Left lung (tissue), 10 donors: Measurements from ENCODE around the gene TGFBR3L. TPM values are rescaled to one million over a fixed set of nuclear protein-coding genes. Genes with fewer than 3 reads are reported as not detected.
"Not testable (repeated sequence)": the region's sequence is repeated elsewhere in the genome, so short reads cannot be mapped to it uniquely, and the experiment has no call there.

Experiments used
- ATAC-seq: fragments of 200-7000 bp; cut with Tn5 transposase; one replicate; pipeline ENCODE4 v1.9.1; 2020; ENCODE audit warnings: moderate library complexity
- DNase-seq, 4 donors: peaks; one replicate each; pipeline ENCODE4 v3.0.0-alpha.2; 2013 to 2020
- H3K27ac ChIP-seq, 2 donors: fragments of 200-600 bp; sonication (generic) in 1 of 2; one replicate each; pipeline versions ENCODE4 v1.5.0 to v1.8.0; 2020 to 2021
- H3K27me3 ChIP-seq, 2 donors: fragments of 200-600 bp; sonication (generic) in 1 of 2; one replicate each; pipeline versions ENCODE4 v1.5.0 to v1.8.0; 2020 to 2021
- H3K36me3 ChIP-seq, 2 donors: fragments of 200-600 bp; sonication (generic) in 1 of 2; one replicate each; pipeline versions ENCODE4 v1.5.0 to v1.8.0; 2020 to 2021
- H3K4me1 ChIP-seq, 2 donors: fragments of 200-600 bp; one replicate each; pipeline ENCODE4 v1.8.0; 2021
- H3K4me3 ChIP-seq, 2 donors: fragments of 200-600 bp; sonication (generic) in 1 of 2; one replicate each; pipeline versions ENCODE4 v1.5.0 to v1.8.0; 2020 to 2021; ENCODE audit warnings: mild to moderate bottlenecking in 1 of 2
- H3K9me3 ChIP-seq, 2 donors: fragments of 200-600 bp; sonication (generic) in 1 of 2; one replicate each; pipeline versions ENCODE4 v1.5.0 to v1.8.0; 2020 to 2021
- intact Hi-C, 2 donors: fragments of 100-400 bp; cut with DNase I; formaldehyde crosslinking; loops; one replicate each; pipeline versions ENCODE4 v1.11.2 to v1.14.2; 2022
- polyA plus RNA-seq, 6 donors: library from polyadenylated mRNA; unstranded; fragments of 120-200 nt; gene quantifications; one replicate each; pipeline ENCODE4 v1.2.1, GENCODE V29; 2013; ENCODE audit not compliant: insufficient read length in 6 of 6
- total RNA-seq, 2 donors: library from RNA; stranded (reverse); fragmentation: NEBNext Ultra II Directional; extraction: Animal tissue kit (Norgen Biotek cat#: 25700); gene quantifications; one replicate each; pipeline ENCODE4 v1.2.1, GENCODE V29; 2021
- TF ChIP-seq, protein P1 (sequence below), 2 donors: fragments of 200-600 bp; sonication (generic) in 1 of 2; IDR thresholded peaks; one replicate each; pipeline versions ENCODE4 v1.5.0 to v1.8.0; 2021; ENCODE audit warnings: antibody characterized with exemption in 2 of 2
- donor health status: DM: no; HTN: yes; CAD: no.
- donor health status: DM: no; HTN: no; CAD: no.

TGFBR3L gene
- total and polyA plus RNA-seq, 8 donors, result 0.11 to 0.55 (median 0.24) TPM; not detected in 2

DNA sequence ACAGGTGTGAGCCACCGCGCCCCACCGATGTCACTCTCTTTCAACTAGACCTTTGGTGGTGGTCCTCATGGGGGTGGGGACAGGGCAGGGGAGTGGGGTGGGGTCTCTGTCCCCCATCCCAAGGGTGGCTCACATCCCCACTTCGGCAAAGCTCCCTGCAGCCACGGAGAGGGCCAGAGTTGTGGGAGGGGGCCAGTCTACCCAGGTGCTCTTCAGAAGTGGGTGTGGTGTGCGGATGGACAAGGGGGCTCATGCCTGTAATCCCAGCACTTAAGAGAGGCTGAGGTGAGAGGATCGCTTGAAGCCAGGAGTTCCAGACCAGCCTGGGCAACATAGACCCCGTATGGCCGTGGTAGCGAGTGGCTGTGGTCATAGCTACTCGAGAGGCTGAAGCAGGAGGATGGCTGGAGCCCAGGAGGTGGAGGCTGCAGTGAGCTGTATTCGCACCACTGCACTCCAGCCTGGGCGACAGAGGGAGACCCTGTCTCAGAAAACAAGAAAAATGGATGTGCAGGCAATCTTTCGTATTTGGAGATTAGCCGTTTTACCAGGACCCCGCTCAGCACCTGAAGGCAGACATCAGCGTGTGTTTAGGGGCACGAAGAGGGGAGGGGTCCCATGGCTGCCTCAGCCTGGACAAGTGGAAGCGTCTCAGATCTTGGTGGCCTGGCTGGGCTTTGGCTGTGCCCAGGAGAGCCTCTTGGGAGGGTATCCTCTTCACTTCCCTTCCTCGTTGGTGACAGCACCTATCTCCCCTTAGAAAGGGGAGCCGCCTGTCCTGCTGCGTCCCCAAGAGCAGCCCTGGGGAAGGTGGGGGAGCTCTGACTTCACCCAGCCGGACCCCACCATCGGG, 846 bp downstream of the TGFBR3L start:
- H3K36me3 ChIP-seq, result peaks cover 0 to 35% of the 10 kb centered on the region in 2 donors
- H3K4me3 ChIP-seq, result no peak overlapping the region
- peaks cover 42 to 62% of the 10 kb centered on the region in 2 donors for H3K27me3 ChIP-seq
- H3K4me1 ChIP-seq, result peaks cover 20 to 46% of the 10 kb centered on the region in 2 donors
- no peak for ATAC-seq
- intact Hi-C loops, result no loop called here
- H3K27ac ChIP-seq, result no peak overlapping the region
- DNase-seq, result no peak
- H3K9me3 ChIP-seq, result no peaks in the 10 kb centered on the region
- TF ChIP-seq, protein P1, sequence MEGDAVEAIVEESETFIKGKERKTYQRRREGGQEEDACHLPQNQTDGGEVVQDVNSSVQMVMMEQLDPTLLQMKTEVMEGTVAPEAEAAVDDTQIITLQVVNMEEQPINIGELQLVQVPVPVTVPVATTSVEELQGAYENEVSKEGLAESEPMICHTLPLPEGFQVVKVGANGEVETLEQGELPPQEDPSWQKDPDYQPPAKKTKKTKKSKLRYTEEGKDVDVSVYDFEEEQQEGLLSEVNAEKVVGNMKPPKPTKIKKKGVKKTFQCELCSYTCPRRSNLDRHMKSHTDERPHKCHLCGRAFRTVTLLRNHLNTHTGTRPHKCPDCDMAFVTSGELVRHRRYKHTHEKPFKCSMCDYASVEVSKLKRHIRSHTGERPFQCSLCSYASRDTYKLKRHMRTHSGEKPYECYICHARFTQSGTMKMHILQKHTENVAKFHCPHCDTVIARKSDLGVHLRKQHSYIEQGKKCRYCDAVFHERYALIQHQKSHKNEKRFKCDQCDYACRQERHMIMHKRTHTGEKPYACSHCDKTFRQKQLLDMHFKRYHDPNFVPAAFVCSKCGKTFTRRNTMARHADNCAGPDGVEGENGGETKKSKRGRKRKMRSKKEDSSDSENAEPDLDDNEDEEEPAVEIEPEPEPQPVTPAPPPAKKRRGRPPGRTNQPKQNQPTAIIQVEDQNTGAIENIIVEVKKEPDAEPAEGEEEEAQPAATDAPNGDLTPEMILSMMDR (IDR thresholded peaks at IDR 0.05), result no peak

DNA sequence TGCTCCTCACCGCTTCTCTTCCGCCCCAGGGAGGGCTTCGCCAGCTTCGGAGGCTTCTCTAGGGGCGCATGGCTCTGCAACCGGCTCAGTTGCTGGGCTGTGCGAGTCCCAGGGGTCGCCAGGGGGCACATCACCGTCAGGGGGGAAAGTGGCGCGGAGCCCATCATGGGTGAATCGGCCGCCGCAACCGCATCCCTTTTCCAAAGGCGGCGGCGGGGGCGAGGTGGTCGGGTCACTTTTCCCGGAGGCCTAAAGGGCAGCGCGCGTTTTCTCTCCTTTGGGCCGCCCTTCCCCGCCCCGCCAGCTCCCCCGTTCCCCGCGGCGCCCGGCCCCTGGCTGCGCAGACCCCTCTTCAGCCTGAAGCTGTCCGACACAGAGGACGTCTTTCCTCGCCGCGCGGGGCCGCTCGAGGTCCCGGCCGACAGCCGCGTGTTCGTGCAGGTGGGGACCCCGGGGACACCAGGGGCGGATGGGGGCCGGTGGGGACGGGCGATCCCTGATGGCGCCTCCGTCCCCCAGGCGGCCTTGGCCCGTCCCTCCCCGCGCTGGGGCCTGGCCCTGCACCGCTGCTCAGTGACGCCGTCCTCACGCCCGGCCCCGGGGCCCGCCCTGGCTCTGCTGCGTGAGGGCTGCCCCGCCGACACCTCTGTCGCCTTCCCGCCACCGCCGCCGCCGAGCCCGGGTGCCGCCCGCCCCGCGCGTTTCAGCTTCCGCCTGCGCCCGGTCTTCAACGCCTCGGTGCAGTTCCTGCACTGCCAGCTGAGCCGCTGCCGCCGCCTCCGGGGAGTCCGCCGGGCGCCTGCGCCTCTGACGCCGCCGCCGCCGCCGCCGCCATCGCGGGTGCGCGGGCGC, 1.7 kb downstream of the TGFBR3L start:
- DNase-seq (peak in 1 of 4 donors; percentile 87), ATAC-seq (no peak)
- H3K4me3 ChIP-seq, result peak overlapping the region; percentile 15 to 33
- intact Hi-C loops, result no loop called here
- H3K27me3 ChIP-seq, result peaks cover 42 to 62% of the 10 kb centered on the region in 2 donors
- H3K4me1 ChIP-seq, result peaks cover 22 to 50% of the 10 kb centered on the region in 2 donors
- peaks cover 0 to 26% of the 10 kb centered on the region in 2 donors for H3K36me3 ChIP-seq
- TF ChIP-seq, protein P1 (IDR thresholded peaks at IDR 0.05), result no peak
- no peak overlapping the region for H3K27ac ChIP-seq
- no peaks in the 10 kb centered on the region for H3K9me3 ChIP-seq

DNA sequence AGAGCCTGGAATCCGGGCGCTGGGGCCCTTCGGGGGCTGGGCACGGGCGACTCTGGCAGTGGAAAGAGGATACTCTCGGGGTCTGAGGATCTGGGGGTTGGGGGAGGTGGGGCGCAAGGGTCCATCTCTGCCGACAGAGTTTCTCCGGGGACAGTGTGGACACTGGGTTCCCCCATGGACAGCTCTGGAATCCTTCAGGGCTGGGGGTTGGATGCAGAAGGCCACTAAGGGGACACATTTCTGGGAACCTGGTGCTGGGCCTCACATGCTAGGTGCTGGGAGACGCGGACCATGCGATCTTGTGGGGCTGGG, 2.3 kb downstream of the TGFBR3L start:
- H3K27ac ChIP-seq, result no peak overlapping the region
- DNase-seq, result no peak
- H3K4me1 ChIP-seq, result peaks cover 27 to 56% of the 10 kb centered on the region in 2 donors
- ATAC-seq, result no peak
- TF ChIP-seq, protein P1 (IDR thresholded peaks at IDR 0.05), result no peak
- peak overlapping the region; percentile 15 to 33 for H3K4me3 ChIP-seq
- H3K27me3 ChIP-seq, result peaks cover 42 to 62% of the 10 kb centered on the region in 2 donors
- H3K36me3 ChIP-seq, result peaks cover 0 to 25% of the 10 kb centered on the region in 2 donors
- no peaks in the 10 kb centered on the region for H3K9me3 ChIP-seq
- intact Hi-C loops, result no loop called here

DNA sequence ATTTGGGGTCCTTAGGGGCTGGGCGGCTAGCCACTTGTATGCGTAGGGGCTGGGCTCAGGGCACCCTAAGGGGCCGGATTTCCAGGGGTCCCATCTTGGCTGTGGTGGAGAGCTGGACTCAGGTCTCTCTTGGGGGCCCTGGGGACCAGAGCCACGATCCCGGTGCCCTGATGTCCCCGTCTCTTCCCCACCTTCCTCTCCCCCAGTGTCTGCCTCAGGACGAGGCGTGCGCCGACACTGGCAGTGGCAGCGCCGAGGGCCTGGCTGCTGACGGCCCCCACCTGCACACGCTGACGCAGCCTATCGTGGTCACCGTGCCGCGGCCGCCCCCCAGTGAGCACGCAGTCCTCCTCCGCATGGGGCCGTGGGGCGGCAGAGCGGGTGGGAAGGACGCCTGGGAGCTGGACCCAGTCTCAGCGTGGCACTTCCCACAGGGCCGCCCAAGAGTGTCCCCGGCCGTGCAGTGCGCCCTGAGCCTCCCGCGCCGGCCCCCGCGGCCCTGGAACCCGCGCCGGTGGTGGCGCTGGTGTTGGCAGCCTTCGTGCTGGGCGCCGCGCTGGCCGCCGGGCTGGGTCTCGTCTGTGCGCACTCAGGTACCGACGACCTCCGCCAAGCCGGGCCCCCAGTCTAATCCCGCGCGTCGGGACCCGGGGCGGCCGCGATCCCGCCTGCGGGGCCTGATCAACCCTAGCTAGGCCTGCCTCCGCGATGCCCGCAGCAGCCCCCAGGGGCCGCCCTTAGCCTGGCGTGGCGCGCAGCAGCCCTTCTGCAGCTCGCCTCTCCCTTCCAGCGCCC, 2.8 kb downstream of the TGFBR3L start:
- Histone ChIP-seq H3K27me3 (peaks cover 42 to 62% of the 10 kb centered on the region in 2 donors), H3K36me3 (peaks cover 0 to 25% of the 10 kb centered on the region in 2 donors), H3K27ac (no peak overlapping the region), H3K4me1 (peaks cover 27 to 60% of the 10 kb centered on the region in 2 donors), H3K9me3 (no peaks in the 10 kb centered on the region), H3K4me3 (peak overlapping the region in 1 of 2 donors; percentile 33)
- no peak for ATAC-seq
- TF ChIP-seq, protein P1 (IDR thresholded peaks at IDR 0.05), result peak; percentile 32 to 53
- intact Hi-C loops, result no loop called here
- DNase-seq, result peak in 2 of 4 donors; percentile 58 to 85

DNA sequence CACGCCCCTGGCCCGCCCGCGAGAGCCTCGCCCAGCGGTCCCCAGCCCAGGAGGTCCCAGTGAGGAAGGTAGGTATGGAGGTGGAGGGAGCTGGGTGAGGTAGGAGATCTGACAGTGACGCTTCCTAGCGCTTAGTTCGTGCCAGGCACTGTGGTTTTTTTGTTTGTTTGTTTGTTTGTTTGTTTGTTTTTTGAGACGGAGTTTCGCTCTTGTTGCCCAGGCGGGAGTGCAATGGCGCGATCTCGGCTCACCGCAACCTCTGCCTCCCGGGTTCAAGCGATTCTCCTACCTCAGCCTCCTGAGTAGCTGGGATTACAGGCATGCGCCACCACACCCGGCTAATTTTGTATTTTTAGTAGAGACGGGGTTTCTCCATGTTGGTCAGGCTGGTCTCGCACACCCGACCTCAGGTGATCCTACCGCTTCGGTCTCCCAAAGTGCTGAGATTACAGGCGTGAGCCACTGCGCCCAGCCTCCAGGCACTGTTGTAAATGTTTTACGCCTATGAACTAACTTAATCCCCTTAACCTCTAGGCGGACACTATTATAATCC, 3.5 kb downstream of the TGFBR3L start:
- Histone ChIP-seq H3K27me3 (peaks cover 42 to 62% of the 10 kb centered on the region in 2 donors), H3K4me3 (peak overlapping the region in 1 of 2 donors; percentile 33), H3K4me1 (peaks cover 27 to 60% of the 10 kb centered on the region in 2 donors), H3K36me3 (peaks cover 0 to 25% of the 10 kb centered on the region in 2 donors)
- H3K27ac ChIP-seq, ATAC-seq, H3K9me3 ChIP-seq, DNase-seq, intact Hi-C loops: not testable (repeated sequence)
